Measurements from ENCODE around the gene NELL1.

NELL1 gene

GRCh38 chr11:21371044-21371443 is 701.7 kb downstream of the NELL1 start:
- DNase-seq = no peak

GRCh38 chr11:21372672-21373071 is 703.3 kb downstream of the NELL1 start:
- no peak for DNase-seq

- no peak for DNase-seq
Observed at GRCh38 chr11:21374376-21374775, 705.0 kb downstream of the NELL1 start.

GRCh38 chr11:21385669-21386440 is 716.5 kb downstream of the NELL1 start:
- DNase-seq = no peak

- no peak for DNase-seq
Observed at GRCh38 chr11:21390430-21390829, 721.0 kb downstream of the NELL1 start.

GRCh38 chr11:21396342-21397008 is 727.1 kb downstream of the NELL1 start:
- no peak for DNase-seq

GRCh38 chr11:21398195-21398594 is 728.8 kb downstream of the NELL1 start:
- no peak for DNase-seq

- DNase-seq = no peak
Observed at GRCh38 chr11:21401496-21401895, 732.1 kb downstream of the NELL1 start.

GRCh38 chr11:21402274-21402673 is 732.9 kb downstream of the NELL1 start:
- DNase-seq = no peak

GRCh38 chr11:21403069-21403468 is 733.7 kb downstream of the NELL1 start:
- DNase-seq = no peak

- DNase-seq = no peak
Observed at GRCh38 chr11:21405422-21405821, 736.0 kb downstream of the NELL1 start.

- no peak for DNase-seq
Observed at GRCh38 chr11:21410513-21410912, 741.1 kb downstream of the NELL1 start.

GRCh38 chr11:21411104-21411503 is 741.7 kb downstream of the NELL1 start:
- peak in 1 of 5 experiments; percentile 66 for DNase-seq

- no peak for DNase-seq
Observed at GRCh38 chr11:21411597-21411996, 742.2 kb downstream of the NELL1 start.

GRCh38 chr11:21412652-21413383 is 743.4 kb downstream of the NELL1 start:
- peak in 1 of 5 experiments; percentile 76 for DNase-seq

GRCh38 chr11:21414953-21415352 is 745.6 kb downstream of the NELL1 start:
- DNase-seq = peak in 1 of 5 experiments; percentile 35

GRCh38 chr11:21415606-21416005 is 746.2 kb downstream of the NELL1 start:
- DNase-seq = no peak

- DNase-seq = no peak
Observed at GRCh38 chr11:21421711-21422329, 752.4 kb downstream of the NELL1 start.

GRCh38 chr11:21426931-21427330 is 757.5 kb downstream of the NELL1 start:
- DNase-seq = no peak

- DNase-seq = no peak
Observed at GRCh38 chr11:21427726-21428125, 758.3 kb downstream of the NELL1 start.

- DNase-seq = no peak
Observed at GRCh38 chr11:21428796-21429195, 759.4 kb downstream of the NELL1 start.

GRCh38 chr11:21429401-21429800 is 760.0 kb downstream of the NELL1 start:
- DNase-seq = no peak

- no peak for DNase-seq
Observed at GRCh38 chr11:21430537-21430936, 761.2 kb downstream of the NELL1 start.
